ENCODE measurements around the gene CPNE7. TPM values are rescaled to one million over a fixed set of nuclear protein-coding genes. Genes with fewer than 3 reads are reported as not detected.

The CPNE7 gene
- total RNA-seq, 1 experiment from 2014 or later: 0.58 TPM

DNA sequence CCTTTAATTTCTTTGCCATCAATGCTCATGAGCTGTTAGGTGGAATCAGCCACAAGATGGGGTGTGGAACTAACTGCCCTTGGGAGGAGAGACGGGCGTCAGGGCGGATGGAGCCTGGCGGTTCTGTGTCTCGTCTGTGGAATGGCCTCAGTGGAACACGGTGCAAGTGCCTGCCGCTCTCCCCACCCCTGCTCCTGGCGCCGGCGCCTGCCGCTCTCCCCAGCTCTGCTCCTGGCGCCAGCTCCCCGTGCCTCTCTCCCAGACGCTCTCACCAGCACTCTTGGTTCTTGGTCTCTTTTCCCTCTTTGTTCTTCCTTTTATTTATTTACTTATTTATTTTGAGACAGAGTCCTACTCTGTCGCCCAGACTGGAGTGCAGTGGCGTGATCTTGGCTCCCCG is 28.3 kb upstream of the CPNE7 start:
- in situ Hi-C loops (cut with HindIII; ENCODE audit: low pct_unique_long_range_greater_than_20kb, low sequenced_read_pairs): no loop called here
- no peak for DNase-seq (ENCODE audit: low read depth, low spot score)

- no peak for DNase-seq (ENCODE audit: low read depth, low spot score)
- in situ Hi-C loops (cut with HindIII; ENCODE audit: low pct_unique_long_range_greater_than_20kb, low sequenced_read_pairs): no loop called here
Measured at GRCh38 chr16:89547860-89548259, 27.7 kb upstream of the CPNE7 start.

- DNase-seq (ENCODE audit: low read depth, low spot score): no peak
- in situ Hi-C loops (cut with HindIII; ENCODE audit: low pct_unique_long_range_greater_than_20kb, low sequenced_read_pairs): no loop called here
Measured at GRCh38 chr16:89548344-89549006, 27.1 kb upstream of the CPNE7 start.

GRCh38 chr16:89549007-89549700 is 26.4 kb upstream of the CPNE7 start:
- no peak for DNase-seq (ENCODE audit: low read depth, low spot score)
- in situ Hi-C loops (cut with HindIII; ENCODE audit: low pct_unique_long_range_greater_than_20kb, low sequenced_read_pairs): no loop called here

DNA sequence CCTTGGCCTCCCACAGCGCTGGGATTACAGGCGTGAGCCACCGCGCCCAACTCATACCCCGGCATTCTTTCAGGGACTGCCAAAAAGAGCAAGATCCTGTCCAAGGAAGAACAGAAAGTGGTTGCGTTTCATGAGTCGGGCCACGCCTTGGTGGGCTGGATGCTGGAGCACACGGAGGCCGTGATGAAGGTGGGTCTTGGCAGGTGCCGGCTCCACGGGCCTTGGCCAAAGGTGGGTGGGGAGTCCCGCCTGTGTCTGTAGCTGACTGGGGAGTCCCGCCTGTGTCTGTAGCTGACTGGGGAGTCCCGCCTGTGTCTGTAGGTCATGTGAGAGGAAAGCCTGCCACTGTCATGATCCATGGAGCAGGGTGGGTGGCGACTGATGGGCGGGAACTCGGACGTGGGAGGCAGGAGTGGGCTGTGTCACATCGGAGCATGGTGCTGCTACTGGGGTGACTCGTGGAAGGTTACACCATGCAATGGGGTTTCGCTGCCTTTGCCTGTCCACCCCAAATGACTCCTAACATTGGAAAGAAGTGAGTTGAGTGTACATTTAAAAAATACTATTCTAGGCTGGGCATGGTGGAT is 25.0 kb upstream of the CPNE7 start:
- DNase-seq (ENCODE audit: low read depth, low spot score): no peak
- in situ Hi-C loops (cut with HindIII; ENCODE audit: low pct_unique_long_range_greater_than_20kb, low sequenced_read_pairs): no loop called here

- in situ Hi-C loops (cut with HindIII; ENCODE audit: low pct_unique_long_range_greater_than_20kb, low sequenced_read_pairs): no loop called here
- DNase-seq (ENCODE audit: low read depth, low spot score): no peak
Measured at GRCh38 chr16:89552329-89552728, 23.2 kb upstream of the CPNE7 start.

GRCh38 chr16:89552913-89553312 is 22.6 kb upstream of the CPNE7 start:
- DNase-seq (ENCODE audit: low read depth, low spot score): no peak
- in situ Hi-C loops (cut with HindIII; ENCODE audit: low pct_unique_long_range_greater_than_20kb, low sequenced_read_pairs): no loop called here

GRCh38 chr16:89553733-89554132 is 21.8 kb upstream of the CPNE7 start:
- DNase-seq (ENCODE audit: low read depth, low spot score): no peak
- in situ Hi-C loops (cut with HindIII; ENCODE audit: low pct_unique_long_range_greater_than_20kb, low sequenced_read_pairs): no loop called here

DNA sequence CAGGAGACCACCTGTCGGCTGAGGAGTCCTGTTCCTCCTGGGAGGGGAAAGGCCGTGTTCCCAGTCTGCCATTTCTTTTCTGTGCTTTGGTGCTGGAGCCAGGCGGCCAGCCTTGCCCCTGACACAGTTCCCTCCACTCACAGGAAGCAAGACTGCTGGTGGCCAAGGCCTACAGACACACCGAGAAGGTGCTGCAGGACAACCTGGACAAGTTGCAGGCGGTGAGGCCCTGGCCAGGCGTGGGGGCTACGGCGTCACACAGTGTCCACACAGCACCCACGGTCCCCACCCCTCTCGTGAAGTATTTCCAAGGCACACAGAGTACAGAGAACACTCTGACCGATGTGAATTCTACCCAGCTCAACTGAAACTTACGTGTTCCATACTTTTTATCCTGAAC is 21.2 kb upstream of the CPNE7 start:
- in situ Hi-C loops (cut with HindIII; ENCODE audit: low pct_unique_long_range_greater_than_20kb, low sequenced_read_pairs): no loop called here
- no peak for DNase-seq (ENCODE audit: low read depth, low spot score)

DNA sequence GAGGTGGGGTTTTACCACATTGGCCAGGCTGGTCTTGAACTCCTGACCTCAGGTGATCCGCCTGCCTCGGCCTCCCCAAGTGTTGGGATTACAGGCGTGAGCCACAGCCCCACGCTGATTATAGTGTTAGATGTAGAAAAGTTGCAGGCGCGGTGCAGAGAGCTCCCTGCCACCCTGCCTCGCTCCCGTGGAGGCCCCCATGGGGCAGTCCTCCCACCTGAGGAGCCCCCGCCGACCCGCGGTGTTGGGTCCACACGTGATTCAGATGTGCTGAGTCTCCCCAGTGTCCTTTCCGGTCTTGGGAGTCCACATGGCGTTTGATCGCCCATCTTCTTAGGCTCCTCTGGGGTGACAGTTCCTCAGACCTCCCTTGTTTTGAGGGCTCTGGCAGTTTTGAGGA is 20.3 kb upstream of the CPNE7 start:
- no peak for DNase-seq (ENCODE audit: low read depth, low spot score)
- in situ Hi-C loops (cut with HindIII; ENCODE audit: low pct_unique_long_range_greater_than_20kb, low sequenced_read_pairs): no loop called here

- no peak for DNase-seq (ENCODE audit: low read depth, low spot score)
- in situ Hi-C loops (cut with HindIII; ENCODE audit: low pct_unique_long_range_greater_than_20kb, low sequenced_read_pairs): no loop called here
Measured at GRCh38 chr16:89555780-89556179, 19.8 kb upstream of the CPNE7 start.

DNA sequence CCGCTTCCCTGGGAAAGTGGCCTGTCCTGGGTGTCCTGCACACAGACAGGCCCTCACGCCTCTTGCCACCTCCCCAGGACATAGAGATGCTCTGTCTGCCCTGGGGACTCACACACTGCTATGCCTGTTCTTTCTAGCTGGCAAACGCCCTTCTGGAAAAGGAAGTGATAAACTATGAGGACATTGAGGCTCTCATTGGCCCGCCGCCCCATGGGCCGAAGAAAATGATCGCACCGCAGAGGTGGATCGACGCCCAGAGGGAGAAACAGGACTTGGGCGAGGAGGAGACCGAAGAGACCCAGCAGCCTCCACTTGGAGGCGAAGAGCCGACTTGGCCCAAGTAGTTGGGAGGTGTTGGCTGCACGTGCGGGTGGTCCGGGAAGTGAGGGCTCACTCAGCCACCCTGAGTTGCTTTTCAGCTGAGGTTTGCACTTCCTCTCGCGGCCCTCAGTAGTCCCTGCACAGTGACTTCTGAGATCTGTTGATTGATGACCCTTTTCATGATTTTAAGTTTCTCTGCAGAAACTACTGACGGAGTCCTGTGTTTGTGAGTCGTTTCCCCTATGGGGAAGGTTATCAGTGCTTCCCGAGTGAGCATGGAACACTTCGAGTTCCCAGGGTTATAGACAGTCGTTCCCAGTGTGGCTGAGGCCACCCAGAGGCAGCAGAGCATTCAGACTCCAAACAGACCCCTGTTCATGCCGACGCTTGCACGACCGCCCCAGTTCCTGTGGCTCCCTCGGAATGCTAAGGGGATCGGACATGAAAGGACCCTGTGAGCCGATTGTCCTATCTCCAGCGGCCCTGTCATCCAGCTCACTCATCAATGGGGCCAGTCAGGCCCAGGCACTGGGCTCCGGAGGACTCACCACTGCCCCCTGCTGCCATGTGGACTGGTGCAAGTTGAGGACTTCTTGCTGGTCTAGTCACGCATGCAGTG is 18.5 kb upstream of the CPNE7 start:
- in situ Hi-C loops (cut with HindIII; ENCODE audit: low pct_unique_long_range_greater_than_20kb, low sequenced_read_pairs): no loop called here
- peak; percentile 90 for DNase-seq (ENCODE audit: low read depth, low spot score)

GRCh38 chr16:89557690-89558490 is 17.7 kb upstream of the CPNE7 start:
- in situ Hi-C loops (cut with HindIII; ENCODE audit: low pct_unique_long_range_greater_than_20kb, low sequenced_read_pairs): no loop called here
- no peak for DNase-seq (ENCODE audit: low read depth, low spot score)

- DNase-seq (ENCODE audit: low read depth, low spot score): peak; percentile 92
- in situ Hi-C loops (cut with HindIII; ENCODE audit: low pct_unique_long_range_greater_than_20kb, low sequenced_read_pairs): no loop called here
Measured at GRCh38 chr16:89560378-89561141, 15.0 kb upstream of the CPNE7 start, which contains the start of gene RPL13. Gene RPL13 (plus strand): TSS chr16:89560682. CDS start chr16:89560960, 278 bp downstream.

- DNase-seq (ENCODE audit: low read depth, low spot score): no peak
- in situ Hi-C loops (cut with HindIII; ENCODE audit: low pct_unique_long_range_greater_than_20kb, low sequenced_read_pairs): no loop called here
Measured at GRCh38 chr16:89561142-89561883, 14.2 kb upstream of the CPNE7 start.

Measured in SK-MEL-5 (cell line).